Neural progenitor cell (in vitro differentiated cells): ENCODE measurements around the gene SCAI.

Experiments used
- EZH2 ChIP-seq: fragments of 200-600 bp; sonication (generic); IDR thresholded peaks from 2 replicates; pipeline ENCODE4 v1.6.1; 2017; ENCODE audit warnings: antibody characterized with exemption, mild to moderate bottlenecking, moderate library complexity
- EZH2phosphoT487 ChIP-seq: fragments of 200-600 bp; sonication (generic); IDR thresholded peaks from 2 replicates; pipeline ENCODE4 v1.6.1; 2017; ENCODE audit warnings: antibody characterized with exemption
- TF ChIP-seq, protein P1 (sequence below): fragments of 200-600 bp; sonication (generic); IDR thresholded peaks from 2 replicates; pipeline ENCODE4 v1.5.1; 2017; ENCODE audit warnings: antibody characterized with exemption, mild to moderate bottlenecking

DNA sequence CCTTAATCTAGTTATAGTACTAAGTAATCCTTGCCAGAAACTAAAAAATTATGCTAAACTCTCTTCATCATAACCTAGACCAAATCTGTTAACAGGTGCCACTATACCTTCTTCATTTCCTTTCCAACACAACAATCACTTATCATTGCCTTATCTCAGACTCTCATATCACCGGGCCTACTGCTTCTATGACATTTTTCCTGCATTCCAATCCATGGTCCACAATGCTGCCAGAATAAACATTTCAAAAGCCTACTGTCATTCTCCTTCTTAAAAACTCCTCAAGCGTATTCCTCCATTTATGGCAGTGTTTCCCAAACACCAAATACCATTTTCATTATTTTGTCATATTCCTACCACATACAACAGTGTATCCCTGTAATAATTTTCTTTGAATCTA is 39.7 kb upstream of the SCAI start:
- TF ChIP-seq, protein P1, sequence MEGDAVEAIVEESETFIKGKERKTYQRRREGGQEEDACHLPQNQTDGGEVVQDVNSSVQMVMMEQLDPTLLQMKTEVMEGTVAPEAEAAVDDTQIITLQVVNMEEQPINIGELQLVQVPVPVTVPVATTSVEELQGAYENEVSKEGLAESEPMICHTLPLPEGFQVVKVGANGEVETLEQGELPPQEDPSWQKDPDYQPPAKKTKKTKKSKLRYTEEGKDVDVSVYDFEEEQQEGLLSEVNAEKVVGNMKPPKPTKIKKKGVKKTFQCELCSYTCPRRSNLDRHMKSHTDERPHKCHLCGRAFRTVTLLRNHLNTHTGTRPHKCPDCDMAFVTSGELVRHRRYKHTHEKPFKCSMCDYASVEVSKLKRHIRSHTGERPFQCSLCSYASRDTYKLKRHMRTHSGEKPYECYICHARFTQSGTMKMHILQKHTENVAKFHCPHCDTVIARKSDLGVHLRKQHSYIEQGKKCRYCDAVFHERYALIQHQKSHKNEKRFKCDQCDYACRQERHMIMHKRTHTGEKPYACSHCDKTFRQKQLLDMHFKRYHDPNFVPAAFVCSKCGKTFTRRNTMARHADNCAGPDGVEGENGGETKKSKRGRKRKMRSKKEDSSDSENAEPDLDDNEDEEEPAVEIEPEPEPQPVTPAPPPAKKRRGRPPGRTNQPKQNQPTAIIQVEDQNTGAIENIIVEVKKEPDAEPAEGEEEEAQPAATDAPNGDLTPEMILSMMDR, result no peak
- TF ChIP-seq EZH2 (no peak), EZH2phosphoT487 (no peak)
